CD4-positive, alpha-beta T cell treated with Interleukin-2 at 100 ng/mL for 4 hours (primary cell): Measurements from ENCODE around the gene AGAP1.
"Not testable (repeated sequence)": the region's sequence is repeated elsewhere in the genome, so short reads cannot be mapped to it uniquely, and the experiment has no call there.

Experiments
- DNase-seq: peaks from one replicate; pipeline ENCODE4 v3.0.0-alpha.2; 2020; ENCODE audit warnings: low spot score

AGAP1 gene

GRCh38 chr2:235592430-235592829, 98.6 kb downstream of the AGAP1 start:
- no peak for DNase-seq

GRCh38 chr2:235592836-235593235, 99.0 kb downstream of the AGAP1 start:
- DNase-seq = no peak

GRCh38 chr2:235594041-235594440, 100.2 kb downstream of the AGAP1 start:
- DNase-seq = peak; percentile 36

- DNase-seq = no peak
These were observed 101.1 kb downstream of the AGAP1 start for GRCh38 chr2:235594964-235595363.

- DNase-seq = peak; percentile 30
These were observed 101.7 kb downstream of the AGAP1 start for GRCh38 chr2:235595422-235596010.

- no peak for DNase-seq
These were observed 102.4 kb downstream of the AGAP1 start for GRCh38 chr2:235596272-235596671.

- DNase-seq = no peak
These were observed 103.3 kb downstream of the AGAP1 start for GRCh38 chr2:235597081-235597615.

GRCh38 chr2:235598026-235598425, 104.2 kb downstream of the AGAP1 start:
- DNase-seq = no peak

GRCh38 chr2:235598532-235599531, 105.0 kb downstream of the AGAP1 start:
- DNase-seq = no peak

GRCh38 chr2:235599596-235600338, 105.9 kb downstream of the AGAP1 start:
- no peak for DNase-seq

GRCh38 chr2:235600406-235600805, 106.6 kb downstream of the AGAP1 start:
- no peak for DNase-seq

- DNase-seq = no peak
These were observed 107.1 kb downstream of the AGAP1 start for GRCh38 chr2:235600926-235601325.

GRCh38 chr2:235601960-235602704, 108.3 kb downstream of the AGAP1 start:
- DNase-seq = no peak

GRCh38 chr2:235602971-235603370, 109.1 kb downstream of the AGAP1 start:
- DNase-seq = not testable (repeated sequence)

- no peak for DNase-seq
These were observed 109.8 kb downstream of the AGAP1 start for GRCh38 chr2:235603659-235604058.

GRCh38 chr2:235605312-235606003, 111.6 kb downstream of the AGAP1 start:
- no peak for DNase-seq

GRCh38 chr2:235606004-235606715, 112.3 kb downstream of the AGAP1 start:
- DNase-seq = no peak

- no peak for DNase-seq
These were observed 113.8 kb downstream of the AGAP1 start for GRCh38 chr2:235607546-235608199.

- no peak for DNase-seq
These were observed 114.5 kb downstream of the AGAP1 start for GRCh38 chr2:235608200-235608887.
